ENCODE measurements around the gene PTCD2.
A peak's percentile ranks its signal among the peaks of the same experiment; 100 is the strongest.
"Not testable (repeated sequence)": the region's sequence is repeated elsewhere in the genome, so short reads cannot be mapped to it uniquely, and the experiment has no call there.

The PTCD2 gene

DNA sequence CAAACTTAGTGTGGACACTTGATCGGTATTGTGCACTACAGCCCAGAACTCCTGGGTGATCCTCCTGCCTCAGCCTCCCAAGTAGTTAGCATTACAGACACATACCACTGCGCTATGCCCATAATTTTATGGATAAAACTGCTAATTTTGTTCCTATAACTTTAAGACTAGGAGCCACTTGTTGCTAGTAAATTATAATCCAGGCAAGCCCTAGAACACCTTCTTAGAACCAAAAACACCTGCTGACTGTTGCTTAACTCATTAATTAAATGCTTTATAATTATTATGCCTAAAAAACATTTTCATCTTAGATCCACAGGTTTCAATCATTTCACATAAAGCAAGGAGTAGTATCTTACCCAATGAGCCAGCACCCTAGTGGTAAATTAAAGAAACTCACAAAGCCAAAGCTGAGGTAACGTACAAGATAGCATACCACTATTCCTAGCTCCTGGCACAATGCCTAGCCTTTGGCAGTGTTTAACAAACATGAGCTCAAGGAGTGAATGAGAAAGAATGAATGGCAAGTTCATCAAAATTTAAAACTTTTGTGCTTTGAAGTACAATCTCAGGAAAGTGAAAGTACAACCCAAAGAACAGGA, 5.5 kb upstream of the PTCD2 start:
- TF ChIP-seq, protein P1, sequence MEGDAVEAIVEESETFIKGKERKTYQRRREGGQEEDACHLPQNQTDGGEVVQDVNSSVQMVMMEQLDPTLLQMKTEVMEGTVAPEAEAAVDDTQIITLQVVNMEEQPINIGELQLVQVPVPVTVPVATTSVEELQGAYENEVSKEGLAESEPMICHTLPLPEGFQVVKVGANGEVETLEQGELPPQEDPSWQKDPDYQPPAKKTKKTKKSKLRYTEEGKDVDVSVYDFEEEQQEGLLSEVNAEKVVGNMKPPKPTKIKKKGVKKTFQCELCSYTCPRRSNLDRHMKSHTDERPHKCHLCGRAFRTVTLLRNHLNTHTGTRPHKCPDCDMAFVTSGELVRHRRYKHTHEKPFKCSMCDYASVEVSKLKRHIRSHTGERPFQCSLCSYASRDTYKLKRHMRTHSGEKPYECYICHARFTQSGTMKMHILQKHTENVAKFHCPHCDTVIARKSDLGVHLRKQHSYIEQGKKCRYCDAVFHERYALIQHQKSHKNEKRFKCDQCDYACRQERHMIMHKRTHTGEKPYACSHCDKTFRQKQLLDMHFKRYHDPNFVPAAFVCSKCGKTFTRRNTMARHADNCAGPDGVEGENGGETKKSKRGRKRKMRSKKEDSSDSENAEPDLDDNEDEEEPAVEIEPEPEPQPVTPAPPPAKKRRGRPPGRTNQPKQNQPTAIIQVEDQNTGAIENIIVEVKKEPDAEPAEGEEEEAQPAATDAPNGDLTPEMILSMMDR (IDR thresholded peaks at IDR 0.05; ENCODE audit: insufficient read depth, low read depth, low read length, missing control alignments), result peak; percentile 30
- H3K4me3 ChIP-seq (ENCODE audit: low read length), result no peak overlapping the region
- peak; percentile 57 for DNase-seq (ENCODE audit: low read depth)

DNA sequence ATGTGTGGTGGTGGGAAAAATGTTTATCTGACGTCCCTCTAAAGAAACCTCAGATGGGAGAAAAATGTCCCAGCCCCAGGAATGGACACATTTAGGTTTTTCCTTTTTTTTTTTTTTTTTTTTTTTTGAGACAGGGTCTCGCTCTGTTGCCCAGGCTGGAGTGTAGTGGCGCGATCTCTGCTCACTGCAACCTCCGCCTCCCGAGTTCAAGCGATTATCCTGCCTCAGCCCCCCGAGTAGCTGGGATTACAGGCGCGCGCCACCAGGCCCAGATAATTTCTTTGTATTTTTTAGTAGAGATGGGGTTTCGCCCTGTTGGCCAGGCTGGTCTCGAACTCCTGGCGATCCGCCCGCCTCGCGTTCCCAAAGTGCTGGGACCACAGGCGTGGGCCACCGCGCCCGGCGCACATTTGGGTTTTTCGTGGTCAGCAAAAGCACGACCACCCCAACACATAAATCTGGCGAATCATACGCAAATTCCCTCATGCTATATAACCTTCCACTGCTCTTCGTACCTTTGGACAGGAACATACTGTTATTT, 668 bp upstream of the PTCD2 start:
- not testable (repeated sequence) for DNase-seq (ENCODE audit: low read depth)
- H3K4me3 ChIP-seq (ENCODE audit: low read length), result peak overlapping the region; percentile 98

DNA sequence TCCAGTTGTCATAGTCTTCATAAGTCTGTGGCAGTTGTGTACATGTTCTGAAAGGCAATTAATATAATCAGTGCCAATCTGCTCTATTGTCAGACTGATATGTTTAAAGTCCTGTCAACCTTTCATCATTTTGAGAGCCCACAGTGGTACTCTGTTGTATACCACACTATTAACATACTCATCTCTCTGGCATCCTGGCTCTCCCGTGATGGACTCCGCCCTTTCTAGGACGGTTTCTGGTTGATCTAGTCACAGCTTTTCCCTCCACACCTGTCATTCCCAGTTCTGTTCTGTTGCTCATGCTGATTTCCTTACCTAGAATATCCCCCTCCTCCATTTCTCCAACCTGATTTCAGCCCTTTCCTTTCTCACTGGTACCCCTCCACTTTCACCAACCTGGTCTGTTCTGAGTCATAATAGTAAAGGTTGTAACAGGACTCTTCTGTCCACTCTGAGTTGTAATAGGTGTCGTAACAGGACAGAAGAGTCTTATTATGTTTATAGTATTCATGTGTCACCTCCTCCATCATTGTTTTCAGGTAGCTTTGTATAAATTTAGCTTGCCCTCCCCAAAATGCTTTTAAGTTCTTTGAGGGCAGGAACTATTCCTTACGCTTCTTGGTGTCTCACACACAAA, 4.1 kb downstream of the PTCD2 start:
- TF ChIP-seq, protein P1 (IDR thresholded peaks at IDR 0.05; ENCODE audit: insufficient read depth, low read depth, low read length, missing control alignments), result no peak
- peak; percentile 87 for DNase-seq (ENCODE audit: low read depth)
- no peak overlapping the region for H3K4me3 ChIP-seq (ENCODE audit: low read length)

DNA sequence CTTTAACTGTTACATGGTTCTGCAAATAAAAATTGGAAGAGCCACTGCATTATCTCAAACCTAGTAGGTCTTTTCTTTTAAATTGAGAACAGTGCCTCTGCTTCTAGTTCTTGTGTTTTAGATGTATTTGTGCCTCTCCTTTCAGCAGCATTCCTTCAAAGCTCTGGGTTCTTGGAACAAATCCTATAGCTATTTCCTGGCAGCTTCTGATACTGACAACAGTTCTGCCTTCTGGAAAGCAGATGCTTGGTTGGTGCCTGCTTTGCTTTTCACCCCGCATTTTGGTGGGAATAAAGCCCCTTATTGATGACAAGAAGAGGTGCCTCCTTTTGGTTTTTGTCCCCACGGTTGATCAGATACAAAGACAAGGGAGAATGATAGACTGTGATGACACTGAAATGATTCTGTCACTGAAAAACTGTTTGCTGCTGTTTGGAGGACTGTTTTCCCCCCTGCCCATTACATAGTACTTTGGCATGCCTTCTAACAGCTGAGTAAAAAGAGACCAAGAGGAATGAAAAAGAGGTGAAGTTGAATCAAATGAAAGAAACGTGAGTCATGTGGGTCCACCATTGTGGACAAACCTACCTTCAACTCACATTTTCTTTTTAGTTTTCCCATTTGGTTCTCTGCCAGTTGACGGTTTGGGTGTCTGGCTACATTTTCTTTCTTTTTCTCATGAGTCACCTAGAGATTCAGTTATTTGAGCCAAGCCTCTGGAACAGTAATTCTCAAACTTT, 5.6 kb downstream of the PTCD2 start:
- no peak overlapping the region for H3K4me3 ChIP-seq (ENCODE audit: low read length)
- peak; percentile 21 for DNase-seq (ENCODE audit: low read depth)
- TF ChIP-seq, protein P1 (IDR thresholded peaks at IDR 0.05; ENCODE audit: insufficient read depth, low read depth, low read length, missing control alignments), result no peak

DNA sequence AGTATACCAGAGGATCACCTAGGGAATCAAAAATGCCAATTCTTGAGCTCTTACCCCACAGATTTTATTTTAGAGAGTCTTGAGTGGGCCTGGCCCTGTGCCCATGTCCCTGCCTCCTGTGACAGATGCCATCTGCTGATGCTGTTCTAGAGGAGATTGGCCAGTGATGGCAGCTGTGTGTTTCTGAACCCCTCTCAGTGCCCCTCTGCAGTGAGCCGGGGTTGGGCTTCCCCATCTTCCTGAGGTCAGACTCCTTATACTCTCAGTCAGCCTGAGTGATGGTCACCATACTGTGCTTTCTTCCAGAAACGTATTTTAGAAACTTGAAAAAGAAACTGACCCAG, 6.1 kb downstream of the PTCD2 start:
- no peak overlapping the region for H3K4me3 ChIP-seq (ENCODE audit: low read length)
- TF ChIP-seq, protein P1 (IDR thresholded peaks at IDR 0.05; ENCODE audit: insufficient read depth, low read depth, low read length, missing control alignments), result no peak
- no peak for DNase-seq (ENCODE audit: low read depth)

DNA sequence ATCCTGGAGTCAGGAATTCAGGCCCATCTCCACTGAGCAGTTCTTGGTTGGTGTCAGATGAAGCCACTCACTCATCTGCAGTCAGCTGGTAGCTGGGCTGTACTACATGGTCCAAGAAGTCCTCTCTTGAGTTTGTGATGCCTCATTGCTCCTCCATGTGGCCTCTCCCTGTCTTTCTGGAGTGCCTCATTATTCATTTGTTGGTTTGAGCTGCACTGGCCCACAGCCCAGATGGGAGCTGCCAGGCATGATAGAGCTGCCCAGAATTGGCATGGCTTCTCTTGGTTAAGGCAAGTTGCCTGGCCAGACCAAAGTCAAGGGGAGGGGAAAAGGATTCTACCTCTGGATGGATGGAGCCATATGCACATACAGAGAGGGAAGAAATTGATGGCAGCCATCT, 8.0 kb downstream of the PTCD2 start:
- TF ChIP-seq, protein P1 (IDR thresholded peaks at IDR 0.05; ENCODE audit: insufficient read depth, low read depth, low read length, missing control alignments), result peak; percentile 11
- no peak overlapping the region for H3K4me3 ChIP-seq (ENCODE audit: low read length)
- DNase-seq (ENCODE audit: low read depth), result peak; percentile 46

DNA sequence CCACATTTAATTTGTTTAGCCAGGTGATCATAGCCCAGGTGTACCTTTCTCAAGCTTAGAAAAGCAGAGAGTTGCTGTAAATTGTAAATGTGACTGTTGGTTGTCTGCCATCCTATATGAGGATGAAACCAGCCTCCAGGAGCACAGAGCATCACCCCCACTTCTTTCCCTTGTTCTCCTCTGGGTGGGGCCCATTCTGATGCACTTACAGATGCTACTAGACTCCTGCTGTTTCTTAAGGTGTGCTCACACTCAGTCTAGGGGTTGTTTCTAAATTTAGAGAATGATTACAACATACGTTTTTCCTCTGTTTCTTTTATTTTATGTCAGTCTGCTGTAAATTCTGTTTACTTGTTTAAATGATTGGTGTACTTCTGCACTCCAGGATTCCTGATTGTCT, 10.5 kb downstream of the PTCD2 start:
- no peak for DNase-seq (ENCODE audit: low read depth)
- H3K4me3 ChIP-seq (ENCODE audit: low read length), result no peak overlapping the region
- TF ChIP-seq, protein P1 (IDR thresholded peaks at IDR 0.05; ENCODE audit: insufficient read depth, low read depth, low read length, missing control alignments), result no peak
